Measurements from ENCODE around the gene C20orf173. TPM values are rescaled to one million over a fixed set of nuclear protein-coding genes. Genes with fewer than 3 reads are reported as not detected.

Gene C20orf173
- total RNA-seq, 2 experiments from 2014 or later = not detected

Other genes with a start within 250 kb of the C20orf173 start
- gene EIF6, start 244.9 kb downstream of the C20orf173 start, total RNA-seq = 100 to 1,000 TPM; 172 to 179 TPM
- gene FAM83C, start 237.2 kb downstream of the C20orf173 start, total RNA-seq = not detected
- gene UQCC1, start 117.7 kb downstream of the C20orf173 start, total RNA-seq = 10 to 100 TPM; 60.3 to 62.8 TPM
- gene GDF5, start 91.4 kb downstream of the C20orf173 start, total RNA-seq = not detected
- gene CEP250, start 74.1 kb downstream of the C20orf173 start, total RNA-seq = 10 to 100 TPM; 48.8 to 55.5 TPM
- gene ERGIC3, start 12.4 kb upstream of the C20orf173 start, total RNA-seq = 100 to 1,000 TPM; 105 to 107 TPM
- 1 to 10 TPM; 7.8 to 8.0 TPM for gene SPAG4, start 86.2 kb upstream of the C20orf173 start, total RNA-seq
- gene CPNE1, start 135.2 kb upstream of the C20orf173 start, total RNA-seq = 100 to 1,000 TPM; 290 to 304 TPM
- gene RBM12, start 135.2 kb upstream of the C20orf173 start, total RNA-seq = 100 to 1,000 TPM; 161 to 169 TPM
- 10 to 100 TPM; 37.2 to 38.2 TPM for gene NFS1, start 169.7 kb upstream of the C20orf173 start, total RNA-seq
- gene ROMO1, start 169.8 kb upstream of the C20orf173 start, total RNA-seq = 100 to 1,000 TPM; 121 to 137 TPM
- 100 to 1,000 TPM; 330 to 349 TPM for gene RBM39, start 212.6 kb upstream of the C20orf173 start, total RNA-seq
- 10 to 100 TPM; 50.2 to 50.6 TPM for gene PHF20, start 242.4 kb upstream of the C20orf173 start, total RNA-seq